A172 (cell line): ENCODE measurements around the gene DLX6. TPM values are rescaled to one million over a fixed set of nuclear protein-coding genes. Genes with fewer than 3 reads are reported as not detected.

ENCODE experiments used
- DNase-seq: peaks from one replicate; pipeline ENCODE4 v3.0.0-alpha.2; 2015; ENCODE audit warnings: low spot score
- total RNA-seq: library from RNA; depleted of rRNA; stranded (reverse); fragments of >200 nt; shearing (Covaris generic); gene quantifications from 2 replicates; pipeline ENCODE4 v1.2.3, GENCODE V29; 2014

DLX6 gene
- total RNA-seq, 1 experiment from 2014 or later: not detected

DNA sequence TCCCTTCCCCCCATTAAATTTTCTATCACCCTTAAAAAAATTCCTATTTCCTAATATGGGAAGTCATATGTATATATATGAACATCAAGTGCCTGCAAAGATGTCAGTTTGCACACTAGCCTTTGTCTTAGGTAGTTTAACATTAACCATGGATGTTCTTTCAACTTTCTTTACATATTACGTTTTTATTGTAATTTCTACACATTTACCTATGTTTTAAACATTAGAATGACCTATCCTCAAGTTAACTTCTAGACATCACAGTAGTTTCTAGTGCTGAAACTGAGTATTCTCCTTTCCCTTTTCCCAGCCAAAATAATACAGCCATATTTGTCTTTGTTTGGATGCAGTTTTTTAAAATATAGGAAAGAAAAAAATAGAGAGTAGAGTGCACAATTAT, 5.8 kb downstream of the DLX6 start:
- DNase-seq: no peak

DNA sequence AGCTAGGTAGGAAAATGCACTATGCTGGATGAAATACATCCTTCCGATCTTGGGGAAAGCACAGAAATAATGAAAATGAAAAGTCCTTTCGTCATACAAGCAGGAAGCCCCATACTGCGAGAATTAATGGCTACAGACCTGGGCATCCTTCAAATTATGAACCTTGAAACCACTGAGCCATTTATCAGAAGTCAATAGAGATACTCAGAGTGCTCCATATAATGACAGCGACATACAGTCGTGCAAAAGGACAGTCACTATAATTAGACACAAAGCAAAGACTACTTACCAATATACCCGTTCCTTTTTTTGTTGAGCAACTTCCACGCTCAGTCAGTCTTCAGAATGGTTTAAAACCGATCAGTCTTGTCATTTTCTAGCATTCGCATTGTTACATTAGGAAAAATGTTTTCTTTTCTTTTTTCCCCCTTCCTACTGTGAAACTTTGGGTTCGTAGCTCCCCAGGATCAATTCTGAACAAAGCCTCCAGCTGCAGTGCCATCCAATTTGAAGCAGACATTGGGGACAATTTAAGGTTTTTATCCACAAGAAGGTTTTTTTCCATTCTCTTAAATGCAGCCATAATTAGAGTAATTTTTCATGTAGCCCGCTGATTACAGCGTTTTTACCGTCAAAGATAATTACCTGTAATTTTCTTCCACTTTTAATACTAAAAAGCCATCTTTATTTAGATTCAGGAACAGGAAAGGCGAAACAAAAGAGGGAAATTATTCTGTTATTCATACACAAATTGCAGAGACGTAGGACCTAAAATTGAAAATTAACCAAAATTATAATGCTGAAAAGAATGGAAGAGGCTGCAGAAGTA, 6.4 kb downstream of the DLX6 start:
- no peak for DNase-seq

DNA sequence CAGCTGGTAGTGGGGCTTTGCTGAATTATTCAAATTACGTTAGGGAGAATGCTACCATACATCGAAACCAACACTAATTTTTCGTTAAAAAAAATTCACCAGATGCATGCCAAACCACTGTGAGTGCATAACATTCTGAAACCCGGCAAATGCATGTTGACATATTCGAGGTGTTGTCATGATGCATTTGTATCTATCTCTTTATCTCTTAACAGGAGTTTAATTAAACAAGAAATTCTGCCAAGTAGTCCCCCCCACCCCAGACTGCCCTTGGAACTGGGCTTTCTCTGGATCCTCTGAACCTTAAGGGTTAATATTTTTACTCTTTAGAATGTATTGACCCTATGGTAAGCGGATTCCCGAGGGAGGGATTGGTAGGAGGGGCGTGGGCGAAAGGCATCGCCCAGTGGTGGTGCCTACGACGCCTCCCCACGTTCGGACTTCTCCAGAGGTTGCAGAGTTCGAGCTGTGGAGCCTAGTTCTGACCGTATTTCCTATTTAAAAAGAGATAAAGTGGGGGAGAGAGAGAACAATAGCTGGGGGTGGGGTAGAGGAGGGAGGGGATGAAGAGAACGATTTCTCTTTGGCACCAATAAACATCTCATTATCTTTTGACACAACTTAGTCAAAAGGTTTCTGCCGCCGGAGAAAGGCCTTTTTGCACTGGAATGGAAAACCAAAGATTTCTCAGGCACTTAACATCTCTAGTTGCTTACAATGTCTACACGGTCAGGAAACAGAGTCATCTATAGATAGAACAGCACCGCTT, 7.2 kb downstream of the DLX6 start:
- no peak for DNase-seq

DNA sequence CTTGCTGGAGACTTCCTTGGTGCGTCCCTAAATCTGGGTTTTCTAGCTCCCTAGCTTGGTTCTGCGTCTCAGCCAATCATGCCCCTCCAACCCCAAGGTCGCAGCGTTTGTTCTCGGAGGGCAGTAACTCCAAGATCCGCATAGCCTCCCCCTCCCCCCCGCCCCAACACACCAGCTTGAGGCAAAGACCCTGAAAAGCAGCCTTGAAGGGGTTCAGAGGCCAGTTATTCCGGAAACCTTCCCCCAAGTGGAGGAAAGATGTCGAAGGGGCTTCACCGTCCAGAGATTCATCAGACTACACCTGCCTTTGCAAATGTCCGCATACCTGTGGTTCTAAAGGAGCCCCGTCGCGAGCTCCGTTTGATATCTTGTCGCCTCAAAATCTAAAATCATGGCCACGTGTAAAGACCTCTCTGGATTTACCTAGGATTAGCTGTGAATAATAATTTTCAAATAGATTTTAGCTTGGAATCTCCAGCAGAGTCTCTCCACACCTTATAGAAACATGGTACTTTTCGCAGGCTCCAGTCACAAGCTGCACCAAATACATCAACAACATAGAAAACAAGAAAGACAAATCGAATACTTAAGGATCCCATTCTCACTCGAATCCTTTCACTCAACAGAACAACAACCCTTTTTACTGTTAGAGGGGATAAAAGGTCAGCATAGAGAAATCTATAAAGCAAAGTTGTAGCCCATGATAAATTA, 7.9 kb downstream of the DLX6 start:
- no peak for DNase-seq

DNA sequence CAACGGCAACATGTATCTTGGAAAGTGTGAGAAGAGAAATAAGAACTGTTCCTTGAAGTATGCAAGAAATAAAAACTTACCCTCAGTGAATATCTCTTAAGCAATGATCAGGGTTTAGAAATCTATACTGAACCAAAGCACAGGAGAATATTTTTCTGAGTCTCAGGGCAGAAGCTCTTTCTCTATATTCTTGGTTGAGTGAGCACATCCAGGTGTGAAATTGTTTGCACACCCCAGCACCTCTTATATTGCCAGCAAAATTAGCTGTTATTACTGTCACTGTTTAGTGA, 8.4 kb downstream of the DLX6 start:
- no peak for DNase-seq

DNA sequence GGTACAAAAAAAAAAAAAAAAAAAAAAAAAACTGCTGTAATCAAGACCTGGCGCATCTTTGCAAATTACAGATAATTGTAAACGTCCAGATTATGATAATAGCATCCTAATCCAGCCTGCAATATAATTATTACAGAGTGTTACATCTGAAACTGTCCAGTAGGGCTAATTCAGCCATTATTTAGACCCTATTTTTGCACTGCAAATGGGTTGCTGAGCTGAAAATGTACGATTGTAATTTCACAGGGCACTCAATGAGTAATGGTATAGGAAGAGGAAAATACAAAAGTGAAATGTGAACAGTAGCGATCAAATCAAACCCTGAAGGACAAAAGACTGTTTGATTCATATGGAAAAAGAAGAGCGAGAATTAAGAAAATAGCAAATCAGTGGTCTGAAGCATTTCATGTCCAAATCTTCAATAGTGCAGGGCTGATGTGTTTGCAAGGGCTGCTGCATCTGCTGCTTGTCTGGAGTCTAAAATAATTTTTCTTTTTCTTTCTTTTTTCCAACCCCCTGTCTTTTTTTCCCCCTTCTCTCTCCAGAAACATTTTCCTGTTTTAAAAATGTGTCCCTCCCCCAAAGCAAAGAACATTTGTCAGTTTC, 8.9 kb downstream of the DLX6 start:
- no peak for DNase-seq

DNA sequence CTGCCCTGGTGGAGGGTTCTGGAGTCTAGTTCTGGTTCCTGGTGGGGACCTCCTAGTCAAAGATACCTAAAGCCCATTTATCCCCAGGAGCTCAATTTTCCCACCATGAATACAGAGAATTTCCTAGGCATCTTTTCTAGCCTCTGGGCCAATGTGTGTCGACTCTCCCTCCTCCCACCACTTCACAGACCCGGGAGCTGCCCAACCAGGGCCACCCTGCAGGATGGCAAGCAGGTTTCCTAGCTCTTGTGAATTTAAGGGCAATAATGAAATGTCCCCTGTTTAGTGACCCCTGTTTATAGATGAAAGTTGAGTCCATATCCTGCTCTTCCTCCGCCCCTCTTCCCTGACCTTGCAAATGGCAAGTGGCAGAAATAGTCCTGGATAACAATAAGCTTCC, 9.9 kb downstream of the DLX6 start:
- DNase-seq: no peak

DNA sequence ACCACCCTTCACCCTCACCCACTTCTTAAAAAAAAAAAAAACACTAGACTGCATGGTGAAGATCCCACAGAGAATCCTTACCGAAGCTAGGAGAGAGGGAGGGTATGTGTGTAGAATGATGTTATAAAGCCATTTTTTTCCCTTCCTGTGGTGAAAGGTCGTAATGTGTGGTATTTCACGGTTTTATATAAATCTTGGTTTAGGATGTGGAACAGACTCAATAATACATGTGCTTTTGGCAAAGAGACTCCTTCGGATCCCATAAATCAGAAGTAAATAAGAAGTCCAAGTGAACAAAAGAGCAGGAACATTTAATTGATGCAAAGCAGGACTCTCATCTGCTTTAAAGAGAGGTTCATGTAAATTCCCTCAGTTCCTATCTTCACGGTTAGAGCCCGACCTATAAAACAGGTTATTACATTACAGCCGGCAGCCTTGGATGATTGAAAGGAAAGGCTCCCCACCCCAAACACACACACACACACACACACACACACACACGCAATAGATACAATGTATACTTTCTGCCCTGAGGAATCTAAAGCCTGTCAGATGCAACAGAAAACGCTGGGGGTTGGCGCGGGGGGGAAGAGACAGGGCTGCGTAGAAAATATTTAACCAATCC, 10.5 kb downstream of the DLX6 start:
- no peak for DNase-seq

DNA sequence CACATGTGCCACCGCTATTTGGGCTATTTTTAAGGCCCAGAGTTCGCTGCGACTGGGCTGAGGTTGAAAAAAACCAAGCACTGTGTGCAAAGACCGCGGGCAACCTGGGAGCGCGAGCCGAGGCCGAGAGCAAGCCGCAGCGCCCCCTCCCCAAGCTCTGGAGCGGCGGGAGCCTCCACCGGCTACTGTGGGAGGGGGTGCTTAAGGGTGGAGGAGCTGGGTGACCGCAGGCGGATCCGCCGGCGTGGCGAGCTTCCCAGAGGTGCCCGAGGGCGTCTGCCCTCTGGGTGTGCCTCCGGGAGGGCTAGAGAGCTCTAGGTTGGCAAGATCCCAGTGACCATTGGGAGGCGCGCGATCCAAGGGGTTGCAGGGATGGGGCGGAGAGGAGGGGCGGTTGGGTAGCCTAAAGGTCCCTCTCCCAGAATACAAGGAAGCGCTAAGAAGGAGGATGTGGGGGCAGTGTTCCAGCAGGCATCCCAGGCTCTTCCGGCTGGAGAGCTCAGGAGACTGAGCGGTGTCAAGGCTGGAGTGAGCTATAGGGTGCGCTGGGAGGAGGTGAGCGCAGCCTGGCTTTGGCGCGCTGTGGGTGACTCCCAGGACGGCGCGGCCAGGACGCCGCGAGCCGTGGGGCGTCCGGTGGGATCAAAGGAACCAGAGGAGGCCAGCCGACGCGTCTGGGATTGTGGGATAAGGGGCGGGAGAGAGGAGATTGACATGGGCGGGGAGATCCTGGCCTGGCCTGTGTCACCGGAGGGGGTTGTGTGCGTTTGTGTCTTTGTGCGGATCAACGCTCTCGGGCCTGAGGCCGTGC, 11.2 kb downstream of the DLX6 start:
- no peak for DNase-seq

DNA sequence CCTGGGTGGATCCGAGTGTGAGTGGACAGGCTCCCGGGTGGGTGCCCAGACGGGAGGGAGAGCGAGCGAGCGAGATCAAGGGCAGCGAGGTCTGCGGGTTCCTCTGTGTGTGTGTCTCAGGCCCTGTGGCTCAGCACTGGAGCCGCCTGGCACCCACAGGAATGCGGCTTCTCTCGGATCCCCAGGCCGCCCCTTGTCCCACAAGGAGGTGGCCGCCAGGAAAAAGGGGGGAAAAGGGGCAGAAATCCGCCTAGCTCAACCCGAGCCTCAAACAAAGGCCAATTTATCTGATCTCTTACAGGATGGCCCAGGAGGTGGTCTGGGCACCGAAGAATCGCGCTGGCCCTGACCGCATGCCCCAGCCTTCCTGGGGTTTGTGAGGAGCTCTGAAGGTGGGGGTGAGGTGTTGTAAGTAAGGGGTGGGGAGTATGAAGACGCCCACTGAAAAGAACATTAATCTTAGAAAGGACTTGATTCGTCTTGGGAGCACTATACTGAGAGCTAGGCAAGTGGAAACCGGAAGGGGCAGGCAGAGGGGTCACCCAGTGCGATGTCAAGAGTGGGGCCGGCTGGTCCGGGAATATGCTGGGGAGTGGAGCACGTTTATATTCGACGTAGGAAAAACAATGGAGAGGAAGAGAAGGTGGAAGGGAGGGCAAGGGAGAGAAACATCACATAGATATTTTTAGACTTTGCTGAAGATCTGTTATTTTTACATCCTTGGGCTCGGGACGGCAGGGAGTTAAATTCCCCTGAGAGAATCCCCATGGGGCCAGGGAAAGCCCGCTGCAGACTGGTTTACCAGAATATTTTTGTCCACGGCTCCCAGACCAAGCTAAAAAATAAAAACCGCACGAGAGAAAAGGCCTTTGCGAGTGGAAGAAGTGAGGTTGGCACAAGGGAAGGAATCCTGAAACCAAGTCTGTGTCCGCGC, 12.1 kb downstream of the DLX6 start:
- no peak for DNase-seq

DNA sequence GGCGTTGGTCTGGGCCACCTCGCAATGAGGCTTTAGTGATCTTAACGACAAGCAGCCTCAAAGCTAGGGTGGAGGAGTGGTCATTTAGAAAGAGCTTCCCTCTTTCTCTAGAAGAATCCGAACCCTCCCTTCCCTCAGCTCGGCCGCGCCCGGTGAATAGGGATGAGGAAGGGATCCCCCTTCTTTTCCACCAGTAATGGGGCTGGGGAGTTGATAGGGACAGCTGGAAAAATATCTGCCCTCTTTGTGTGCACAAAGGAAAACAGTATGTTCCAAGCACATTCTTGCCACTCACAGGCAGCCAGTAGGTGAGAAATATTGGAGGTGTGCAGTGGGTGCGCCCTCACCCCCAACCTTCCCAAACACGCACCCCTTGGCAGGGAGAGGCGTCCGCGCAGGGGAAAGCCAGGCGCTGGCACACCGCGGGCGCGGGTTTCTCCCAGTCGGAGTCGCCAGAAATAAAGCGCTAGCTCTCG, 12.8 kb downstream of the DLX6 start:
- DNase-seq: no peak

DNA sequence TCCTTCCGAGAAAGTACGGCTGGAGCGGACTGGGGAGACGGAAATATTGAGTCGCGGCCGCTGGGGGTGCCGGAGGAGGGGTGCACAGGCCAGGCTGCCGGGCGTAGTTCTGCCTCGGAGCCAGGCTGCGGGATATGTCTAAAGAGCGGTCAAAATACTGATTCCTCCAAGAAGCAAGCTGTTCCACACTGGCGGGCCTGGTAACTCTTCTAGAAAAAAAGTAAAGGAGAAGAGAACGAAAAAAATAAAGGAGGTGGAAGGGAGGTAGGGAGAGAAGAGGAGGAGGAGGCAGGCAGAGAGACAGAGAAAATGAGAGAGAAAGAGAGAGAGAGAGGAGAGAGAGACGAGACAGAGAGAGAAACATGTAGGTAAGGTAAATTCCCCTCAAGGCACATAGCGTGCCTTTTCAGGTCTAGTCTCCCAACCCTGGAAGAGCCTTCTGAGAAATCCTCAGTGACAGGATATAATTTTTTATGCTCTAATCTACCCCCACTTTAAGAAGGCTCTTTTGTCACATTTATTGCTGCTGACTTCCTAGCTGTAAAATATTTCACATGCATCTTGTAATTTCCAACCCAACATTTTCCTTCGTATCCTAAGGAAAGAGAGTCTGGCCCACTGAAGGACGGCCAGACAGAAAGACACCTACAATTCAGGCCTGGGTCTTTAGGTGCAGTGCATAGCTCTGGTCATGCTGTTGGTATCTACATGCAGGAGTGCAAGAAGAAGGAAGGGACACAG, 13.6 kb downstream of the DLX6 start:
- DNase-seq: no peak

DNA sequence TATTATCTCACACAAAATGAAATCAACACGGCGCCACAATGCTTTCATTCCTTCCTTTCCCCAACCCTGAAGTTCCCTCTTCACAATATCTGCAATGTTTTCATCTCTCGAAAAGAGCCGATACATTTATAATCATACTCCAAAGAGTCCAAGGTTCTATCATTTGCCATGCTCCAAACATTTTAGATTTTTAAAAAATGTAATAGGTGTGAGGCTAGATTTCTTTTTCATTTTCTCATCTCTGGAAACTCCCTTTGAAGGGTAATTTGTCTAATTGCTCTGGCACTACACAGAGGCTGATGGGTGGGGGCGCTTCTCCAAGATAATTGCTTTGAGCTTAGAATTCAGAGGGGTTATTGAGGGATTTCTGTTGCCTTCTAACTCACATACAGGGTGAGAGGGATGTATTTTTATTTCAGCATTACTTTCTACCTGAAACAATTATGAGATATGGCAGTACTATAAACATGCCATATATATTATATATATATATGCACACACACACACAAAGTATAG, 14.4 kb downstream of the DLX6 start:
- no peak for DNase-seq

DNA sequence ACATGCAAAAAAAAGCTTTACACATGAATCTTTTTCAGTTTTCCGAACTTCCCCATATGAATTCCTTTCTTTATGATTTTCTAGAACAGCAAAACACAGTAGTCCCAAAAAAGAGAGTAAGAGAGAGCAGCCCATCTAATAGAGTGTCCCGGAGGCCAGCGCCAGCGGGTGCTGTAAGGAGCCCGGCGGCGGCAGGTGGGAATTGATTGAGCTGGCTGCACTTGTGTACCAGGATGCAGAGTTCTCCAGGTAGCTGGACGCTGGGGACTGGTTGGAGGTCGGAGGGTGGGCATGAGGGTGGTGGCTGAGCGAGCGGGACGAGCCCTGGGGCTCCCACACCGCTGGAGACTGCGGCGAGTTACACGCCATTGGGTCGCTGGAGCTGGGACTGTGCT, 15.2 kb downstream of the DLX6 start:
- no peak for DNase-seq

DNA sequence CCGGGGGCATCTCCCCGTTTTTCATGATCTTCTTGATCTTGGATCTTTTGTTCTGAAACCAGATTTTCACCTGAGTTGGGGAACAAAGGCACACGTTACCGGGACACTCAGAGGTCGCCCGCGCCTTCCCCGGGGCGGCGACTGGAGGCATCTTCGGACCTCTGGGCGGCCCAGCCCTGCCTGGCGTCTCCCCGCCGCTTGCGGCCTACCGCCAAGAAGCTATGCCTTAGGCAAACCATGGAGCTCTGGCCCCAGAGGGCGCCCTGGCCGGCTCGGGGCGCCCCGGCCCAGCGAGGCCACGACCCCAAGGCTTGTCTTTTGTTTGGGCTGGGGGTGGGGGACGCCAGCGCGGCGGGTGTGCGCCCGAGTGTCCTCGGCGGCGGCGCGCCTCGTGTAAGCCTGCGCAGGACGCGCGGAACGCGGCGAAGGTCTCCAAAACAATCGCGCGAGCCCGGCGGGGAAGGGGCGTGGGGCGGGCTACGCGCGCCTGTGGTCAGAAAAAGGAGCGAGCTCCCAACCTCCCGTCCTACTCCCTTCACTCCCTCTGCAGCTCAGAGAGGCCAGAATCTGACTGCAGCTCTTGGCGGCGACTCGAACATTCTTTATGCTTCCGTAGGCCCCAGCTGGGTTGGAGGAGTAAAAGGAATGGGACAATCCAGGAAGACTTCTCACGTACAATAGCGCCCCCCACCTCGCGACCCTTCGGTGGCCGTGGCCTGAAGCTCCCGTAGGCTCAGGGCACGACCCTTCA, 15.8 kb downstream of the DLX6 start:
- DNase-seq: no peak

DNA sequence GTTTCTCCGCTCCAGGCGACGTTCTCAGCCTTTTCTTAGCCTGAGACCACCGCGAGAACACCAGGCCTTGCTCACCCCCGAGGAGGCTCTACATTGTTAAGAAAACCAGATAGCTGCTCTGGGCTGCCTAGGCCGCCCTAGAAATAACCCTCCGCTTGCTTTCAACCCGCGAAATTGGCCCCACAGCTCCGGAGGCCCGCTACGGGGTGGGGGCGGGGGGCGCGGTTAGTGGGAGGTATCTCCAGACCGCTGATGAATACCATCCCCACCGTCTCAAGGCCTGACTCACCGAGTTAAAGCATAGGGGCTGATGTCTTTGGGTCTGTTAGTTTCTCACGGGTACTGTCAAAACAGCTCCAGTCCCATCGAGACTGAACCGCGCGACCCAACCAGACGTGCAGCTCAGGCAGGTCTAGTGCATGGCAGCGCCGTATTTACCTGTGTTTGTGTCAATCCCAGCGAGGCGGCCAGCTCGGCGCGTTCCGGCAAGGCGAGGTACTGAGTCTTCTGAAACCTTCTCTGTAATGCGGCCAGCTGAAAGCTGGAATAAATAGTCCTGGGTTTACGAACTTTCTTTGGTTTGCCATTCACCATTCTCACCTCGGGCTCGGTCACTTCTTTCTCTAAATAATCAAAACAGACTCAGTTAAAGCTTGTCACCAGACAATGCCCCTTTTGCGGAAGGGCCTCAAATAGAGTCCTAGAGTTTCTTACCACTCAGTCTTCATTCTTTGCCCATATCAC, 16.6 kb downstream of the DLX6 start:
- DNase-seq: no peak
